GM18499 (cell line): Measurements from ENCODE around the gene TCP11L2.
A peak's percentile ranks its signal among the peaks of the same experiment; 100 is the strongest.
"Not testable (repeated sequence)": the region's sequence is repeated elsewhere in the genome, so short reads cannot be mapped to it uniquely, and the experiment has no call there.

Experiments used
- ATAC-seq: cut with Tn5 transposase; IDR thresholded peaks from one replicate; pipeline ENCODE4 v1.9.1; 2021; ENCODE audit warnings: moderate number of reproducible peaks; ENCODE audit not compliant: insufficient read depth, unreplicated experiment

The TCP11L2 gene

GRCh38 chr12:106282457-106283097 is 20.0 kb upstream of the TCP11L2 start:
- no peak for ATAC-seq

GRCh38 chr12:106284358-106285105 is 18.0 kb upstream of the TCP11L2 start:
- no peak for ATAC-seq

- ATAC-seq: no peak
These were observed 16.6 kb upstream of the TCP11L2 start for GRCh38 chr12:106285982-106286381.

- ATAC-seq: not testable (repeated sequence)
These were observed 15.9 kb upstream of the TCP11L2 start for GRCh38 chr12:106286576-106287162.

- no peak for ATAC-seq
These were observed 15.2 kb upstream of the TCP11L2 start for GRCh38 chr12:106287364-106287763.

GRCh38 chr12:106288101-106288493 is 14.4 kb upstream of the TCP11L2 start:
- ATAC-seq: no peak

GRCh38 chr12:106288494-106289195 is 13.9 kb upstream of the TCP11L2 start:
- no peak for ATAC-seq

- no peak for ATAC-seq
These were observed 13.3 kb upstream of the TCP11L2 start for GRCh38 chr12:106289196-106289681.

- no peak for ATAC-seq
These were observed 11.9 kb upstream of the TCP11L2 start for GRCh38 chr12:106290666-106291065.

GRCh38 chr12:106291342-106291741 is 11.2 kb upstream of the TCP11L2 start:
- ATAC-seq: no peak

- no peak for ATAC-seq
These were observed 10.2 kb upstream of the TCP11L2 start for GRCh38 chr12:106292339-106292738.

- no peak for ATAC-seq
These were observed 6.2 kb upstream of the TCP11L2 start for GRCh38 chr12:106296179-106296877.

GRCh38 chr12:106297075-106297474 is 5.5 kb upstream of the TCP11L2 start:
- ATAC-seq: no peak

GRCh38 chr12:106297681-106298080 is 4.9 kb upstream of the TCP11L2 start:
- ATAC-seq: no peak

- no peak for ATAC-seq
These were observed 3.2 kb upstream of the TCP11L2 start for GRCh38 chr12:106299202-106299774.

- ATAC-seq: no peak
These were observed 1.8 kb upstream of the TCP11L2 start for GRCh38 chr12:106300761-106301160.

GRCh38 chr12:106301241-106301610 is 1.3 kb upstream of the TCP11L2 start:
- no peak for ATAC-seq

GRCh38 chr12:106301611-106302321 is 767 bp upstream of the TCP11L2 start:
- ATAC-seq: peak; percentile 40

- no peak for ATAC-seq
These were observed 778 bp downstream of the TCP11L2 start for GRCh38 chr12:106303202-106303820.
